ENCODE results near the gene BCHE.
"Not testable (repeated sequence)": the region's sequence is repeated elsewhere in the genome, so short reads cannot be mapped to it uniquely, and the experiment has no call there.

The BCHE gene

GRCh38 chr3:165817160-165817709, 20.0 kb downstream of the BCHE start:
- DNase-seq (ENCODE audit: low read depth in 1 of 2, low spot score in 1 of 2): no peak

- no peak for DNase-seq (ENCODE audit: low read depth in 1 of 2, low spot score in 1 of 2)
Measured at GRCh38 chr3:165816209-165816608, 21.0 kb downstream of the BCHE start.

GRCh38 chr3:165815682-165816081, 21.5 kb downstream of the BCHE start:
- DNase-seq (ENCODE audit: low read depth in 1 of 2, low spot score in 1 of 2): no peak

GRCh38 chr3:165814380-165814779, 22.8 kb downstream of the BCHE start:
- DNase-seq (ENCODE audit: low read depth in 1 of 2, low spot score in 1 of 2): no peak

GRCh38 chr3:165807937-165808336, 29.3 kb downstream of the BCHE start:
- not testable (repeated sequence) for DNase-seq (ENCODE audit: low read depth in 1 of 2, low spot score in 1 of 2)

- no peak for DNase-seq (ENCODE audit: low read depth in 1 of 2, low spot score in 1 of 2)
Measured at GRCh38 chr3:165805946-165806561, 31.2 kb downstream of the BCHE start.

GRCh38 chr3:165803471-165803870, 33.8 kb downstream of the BCHE start:
- no peak for DNase-seq (ENCODE audit: low read depth in 1 of 2, low spot score in 1 of 2)

- no peak for DNase-seq (ENCODE audit: low read depth in 1 of 2, low spot score in 1 of 2)
Measured at GRCh38 chr3:165800970-165801369, 36.3 kb downstream of the BCHE start.

- no peak for DNase-seq (ENCODE audit: low read depth in 1 of 2, low spot score in 1 of 2)
Measured at GRCh38 chr3:165799026-165799425, 38.2 kb downstream of the BCHE start.

GRCh38 chr3:165797551-165797950, 39.7 kb downstream of the BCHE start:
- no peak for DNase-seq (ENCODE audit: low read depth in 1 of 2, low spot score in 1 of 2)

- DNase-seq (ENCODE audit: low read depth in 1 of 2, low spot score in 1 of 2): no peak
Measured at GRCh38 chr3:165796701-165797100, 40.5 kb downstream of the BCHE start.

GRCh38 chr3:165788531-165788930, 48.7 kb downstream of the BCHE start:
- DNase-seq (ENCODE audit: low read depth in 1 of 2, low spot score in 1 of 2): no peak

GRCh38 chr3:165786013-165786412, 51.2 kb downstream of the BCHE start:
- DNase-seq (ENCODE audit: low read depth in 1 of 2, low spot score in 1 of 2): no peak

- DNase-seq (ENCODE audit: low read depth in 1 of 2, low spot score in 1 of 2): no peak
Measured at GRCh38 chr3:165784337-165784736, 52.9 kb downstream of the BCHE start.

- no peak for DNase-seq (ENCODE audit: low read depth in 1 of 2, low spot score in 1 of 2)
Measured at GRCh38 chr3:165783383-165783782, 53.8 kb downstream of the BCHE start.

- DNase-seq (ENCODE audit: low read depth in 1 of 2, low spot score in 1 of 2): no peak
Measured at GRCh38 chr3:165778891-165779290, 58.3 kb downstream of the BCHE start.

- DNase-seq (ENCODE audit: low read depth in 1 of 2, low spot score in 1 of 2): no peak
Measured at GRCh38 chr3:165778456-165778855, 58.8 kb downstream of the BCHE start.

- DNase-seq (ENCODE audit: low read depth in 1 of 2, low spot score in 1 of 2): no peak
Measured at GRCh38 chr3:165775824-165776223, 61.4 kb downstream of the BCHE start.

GRCh38 chr3:165770781-165771180, 66.4 kb downstream of the BCHE start:
- no peak for DNase-seq (ENCODE audit: low read depth in 1 of 2, low spot score in 1 of 2)

GRCh38 chr3:165768680-165769079, 68.5 kb downstream of the BCHE start:
- DNase-seq (ENCODE audit: low read depth in 1 of 2, low spot score in 1 of 2): no peak

- no peak for DNase-seq (ENCODE audit: low read depth in 1 of 2, low spot score in 1 of 2)
Measured at GRCh38 chr3:165759041-165759440, 78.2 kb downstream of the BCHE start.

- DNase-seq (ENCODE audit: low read depth in 1 of 2, low spot score in 1 of 2): no peak
Measured at GRCh38 chr3:165755571-165755970, 81.7 kb downstream of the BCHE start.

All from activated CD4-positive, alpha-beta T cell treated with anti-CD3 and anti-CD28 coated beads, Interleukin-2, amount 50 U/mL, for 24 hours (primary cell).